ENCODE results near the gene CABLES1.

Gene CABLES1

GRCh38 chr18:23105030-23105429, 30.3 kb upstream of the CABLES1 start:
- H3K4me3 ChIP-seq (replicated peaks; ENCODE audit: insufficient read depth, low read length): no peak overlapping the region
- no peak for TF ChIP-seq CTCF (IDR thresholded peaks at IDR 0.05; ENCODE audit: insufficient read depth, low read length)
- TF ChIP-seq SPI1 (IDR thresholded peaks at IDR 0.05; ENCODE audit: borderline replicate concordance, low read depth): no peak
- TF ChIP-seq POLR2AphosphoS5 (IDR thresholded peaks at IDR 0.05; ENCODE audit: low read depth): no peak
- TF ChIP-seq REST (IDR thresholded peaks at IDR 0.05; ENCODE audit: insufficient replicate concordance, low read depth): no peak
- no peak for TF ChIP-seq GABPA (IDR thresholded peaks at IDR 0.05; ENCODE audit: low read depth)
- H3K27me3 ChIP-seq (ENCODE audit: insufficient read depth, poor library complexity, severe bottlenecking): no peaks in the 10 kb centered on the region
- no peak overlapping the region for H3K27ac ChIP-seq (replicated peaks)
- DNase-seq (ENCODE audit: low read depth in 1 of 2, low spot score in 1 of 2): no peak

- no peaks in the 10 kb centered on the region for H3K27me3 ChIP-seq (ENCODE audit: insufficient read depth, poor library complexity, severe bottlenecking)
- no peak overlapping the region for H3K27ac ChIP-seq (replicated peaks)
- no peak for DNase-seq (ENCODE audit: low read depth in 1 of 2, low spot score in 1 of 2)
- TF ChIP-seq CTCF (IDR thresholded peaks at IDR 0.05; ENCODE audit: insufficient read depth, low read length): no peak
- TF ChIP-seq GABPA (IDR thresholded peaks at IDR 0.05; ENCODE audit: low read depth): no peak
- TF ChIP-seq POLR2AphosphoS5 (IDR thresholded peaks at IDR 0.05; ENCODE audit: low read depth): no peak
- no peak for TF ChIP-seq SPI1 (IDR thresholded peaks at IDR 0.05; ENCODE audit: borderline replicate concordance, low read depth)
- no peak for TF ChIP-seq REST (IDR thresholded peaks at IDR 0.05; ENCODE audit: insufficient replicate concordance, low read depth)
- H3K4me3 ChIP-seq (replicated peaks; ENCODE audit: insufficient read depth, low read length): no peak overlapping the region
Measured at GRCh38 chr18:23105581-23106219, 29.6 kb upstream of the CABLES1 start.

GRCh38 chr18:23106575-23106974, 28.7 kb upstream of the CABLES1 start:
- no peak overlapping the region for H3K4me3 ChIP-seq (replicated peaks; ENCODE audit: insufficient read depth, low read length)
- DNase-seq (ENCODE audit: low read depth in 1 of 2, low spot score in 1 of 2): no peak
- no peak for TF ChIP-seq REST (IDR thresholded peaks at IDR 0.05; ENCODE audit: insufficient replicate concordance, low read depth)
- no peak for TF ChIP-seq CTCF (IDR thresholded peaks at IDR 0.05; ENCODE audit: insufficient read depth, low read length)
- no peak for TF ChIP-seq SPI1 (IDR thresholded peaks at IDR 0.05; ENCODE audit: borderline replicate concordance, low read depth)
- TF ChIP-seq GABPA (IDR thresholded peaks at IDR 0.05; ENCODE audit: low read depth): no peak
- no peaks in the 10 kb centered on the region for H3K27me3 ChIP-seq (ENCODE audit: insufficient read depth, poor library complexity, severe bottlenecking)
- H3K27ac ChIP-seq (replicated peaks): no peak overlapping the region

Measured in HL-60 (cell line).